Trophoblast cell (in vitro differentiated cells and primary cell): Measurements from ENCODE around the gene FOSL2.

Experiments
- DNase-seq, 2 donors: peaks; one replicate each; pipeline ENCODE4 v3.0.0-alpha.2; 2016
- H2AFZ ChIP-seq: 2 replicates; pipeline ENCODE4 v1.6.1; 2013; ENCODE audit warnings: low read length, moderate library complexity, mild to moderate bottlenecking; ENCODE audit not compliant: insufficient read depth, poor library complexity
- H2AK5ac ChIP-seq: 2 replicates; pipeline ENCODE4 v1.6.1; 2013; ENCODE audit warnings: mild to moderate bottlenecking, low read length
- H2BK120ac ChIP-seq: 2 replicates; pipeline ENCODE4 v1.6.1; 2013; ENCODE audit warnings: low read length, mild to moderate bottlenecking, moderate library complexity; ENCODE audit not compliant: insufficient read depth, poor library complexity
- H2BK12ac ChIP-seq: 2 replicates; pipeline ENCODE4 v1.6.1; 2013; ENCODE audit warnings: mild to moderate bottlenecking, low read length, moderate library complexity
- H2BK5ac ChIP-seq: 2 replicates; pipeline ENCODE4 v1.6.1; 2013; ENCODE audit warnings: low read length, low read depth, moderate library complexity, mild to moderate bottlenecking; ENCODE audit not compliant: poor library complexity
- H3K14ac ChIP-seq: 2 replicates; pipeline ENCODE4 v1.6.1; 2013; ENCODE audit warnings: mild to moderate bottlenecking, low read length
- H3K18ac ChIP-seq: 2 replicates; pipeline ENCODE4 v1.6.1; 2013; ENCODE audit warnings: mild to moderate bottlenecking, low read length
- H3K23ac ChIP-seq: 2 replicates; pipeline ENCODE4 v1.6.1; 2013; ENCODE audit warnings: low read length
- H3K27ac ChIP-seq: 2 replicates; pipeline ENCODE4 v1.5.1; 2013; ENCODE audit warnings: low read depth, mild to moderate bottlenecking, inconsistent platforms, low read length, moderate library complexity
- H3K27me3 ChIP-seq: 2 replicates; pipeline ENCODE4 v1.6.1; 2013; ENCODE audit warnings: inconsistent platforms, mild to moderate bottlenecking, low read length, moderate library complexity; ENCODE audit not compliant: insufficient read depth
- H3K36me3 ChIP-seq, 2 experiments: 1 replicate in 1 of 2; 2 replicates in 1 of 2; pipeline ENCODE4 v1.6.1; 2013; ENCODE audit warnings: low read length in 2 of 2, mild to moderate bottlenecking in 2 of 2, moderate library complexity in 1 of 2; ENCODE audit not compliant: insufficient read depth in 2 of 2, control insufficient read depth in 1 of 2
- H3K4ac ChIP-seq: 2 replicates; pipeline ENCODE4 v1.6.1; 2013; ENCODE audit warnings: low read depth, mild to moderate bottlenecking, low read length, moderate library complexity
- H3K4me1 ChIP-seq, 2 experiments: 1 replicate in 1 of 2; 2 replicates in 1 of 2; pipeline ENCODE4 v1.6.1; 2013; ENCODE audit warnings: low read length in 2 of 2, mild to moderate bottlenecking in 2 of 2, moderate library complexity in 1 of 2; ENCODE audit not compliant: insufficient read depth in 2 of 2, control insufficient read depth in 1 of 2
- H3K4me2 ChIP-seq: 2 replicates; pipeline ENCODE4 v1.6.1; 2013; ENCODE audit warnings: inconsistent platforms, mild to moderate bottlenecking, low read length, moderate library complexity
- H3K4me3 ChIP-seq: 2 replicates; pipeline ENCODE4 v1.5.1; 2013; ENCODE audit warnings: mild to moderate bottlenecking, low read depth, low read length, inconsistent platforms
- H3K79me1 ChIP-seq: one replicate; pipeline ENCODE4 v1.6.1; 2013; ENCODE audit warnings: low read length
- H3K79me2 ChIP-seq: 2 replicates; pipeline ENCODE4 v1.6.1; 2013; ENCODE audit warnings: low read length, mild to moderate bottlenecking; ENCODE audit not compliant: control insufficient read depth, insufficient read depth, poor library complexity
- H3K9ac ChIP-seq: 2 replicates; pipeline ENCODE4 v1.6.1; 2013; ENCODE audit warnings: mild to moderate bottlenecking, low read length
- H3K9me3 ChIP-seq: 2 replicates; pipeline ENCODE4 v1.6.1; 2013; ENCODE audit warnings: low read depth, mild to moderate bottlenecking, control low read depth, inconsistent platforms, low read length; ENCODE audit not compliant: insufficient read depth
- H4K12ac ChIP-seq: 2 replicates; pipeline ENCODE4 v1.6.1; 2013; ENCODE audit warnings: low read depth, mild to moderate bottlenecking, low read length, moderate library complexity
- H4K8ac ChIP-seq: 2 replicates; pipeline ENCODE4 v1.6.1; 2013; ENCODE audit warnings: low read depth, mild to moderate bottlenecking, low read length, moderate library complexity
- H4K91ac ChIP-seq: one replicate; pipeline ENCODE4 v1.6.1; 2013; ENCODE audit warnings: low read depth, mild to moderate bottlenecking, low read length, moderate library complexity
- WGBS: extraction: QIAGEN DNeasy Blood & Tissue Kit; methylation state at CpG from one replicate; pipeline ENCODE4 v1.1.7; 2013; ENCODE audit warnings: missing lambda C conversion rate; ENCODE audit not compliant: insufficient read length, insufficient coverage; ENCODE audit errors: extremely low coverage; 5-methylcytosine and 5-hydroxymethylcytosine counted together

The FOSL2 gene

DNA sequence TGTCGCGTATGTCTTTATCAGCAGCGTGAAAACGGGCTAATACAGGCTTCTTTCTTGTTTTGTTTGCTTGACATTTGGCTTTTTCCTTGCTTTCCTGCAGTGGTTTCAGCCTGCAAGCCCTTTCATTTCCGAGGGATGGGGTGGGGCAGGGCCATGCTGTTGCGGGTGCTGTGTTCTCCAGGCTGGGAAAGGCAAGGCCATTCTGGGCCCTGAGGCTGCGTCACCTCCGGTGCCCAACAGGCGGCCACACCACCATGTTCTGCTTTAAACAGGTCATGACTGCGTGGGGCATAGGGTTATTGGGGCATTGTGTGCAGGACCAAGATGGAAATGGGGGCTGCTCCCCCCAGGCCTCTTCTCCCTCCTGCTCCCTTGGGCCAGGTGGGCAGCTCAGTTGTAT is 64.6 kb downstream of the FOSL2 start:
- no peak overlapping the region for H3K4ac ChIP-seq
- WGBS: no CpG with 5 or more reads among the region's 10 CpGs
- H3K36me3 ChIP-seq: no peaks in the 10 kb centered on the region
- no peak overlapping the region for H4K91ac ChIP-seq
- H3K4me1 ChIP-seq: no peaks in the 10 kb centered on the region
- H3K79me2 ChIP-seq: no peaks in the 10 kb centered on the region
- H3K23ac ChIP-seq: no peak overlapping the region
- H3K9me3 ChIP-seq: no peaks in the 10 kb centered on the region
- H3K4me3 ChIP-seq: no peak overlapping the region
- H3K9ac ChIP-seq: no peak overlapping the region
- H3K14ac ChIP-seq: no peak overlapping the region
- no peak overlapping the region for H4K12ac ChIP-seq
- H3K27ac ChIP-seq: no peak overlapping the region
- H2BK120ac ChIP-seq: no peak overlapping the region
- no peak overlapping the region for H2BK12ac ChIP-seq
- no peak overlapping the region for H4K8ac ChIP-seq
- no peak overlapping the region for H3K18ac ChIP-seq
- no peak overlapping the region for H2AK5ac ChIP-seq
- no peak overlapping the region for H2BK5ac ChIP-seq
- no peaks in the 10 kb centered on the region for H3K79me1 ChIP-seq
- DNase-seq: no peak
- no peak overlapping the region for H3K4me2 ChIP-seq
- H2AFZ ChIP-seq: no peak overlapping the region
- H3K27me3 ChIP-seq: no peaks in the 10 kb centered on the region

DNA sequence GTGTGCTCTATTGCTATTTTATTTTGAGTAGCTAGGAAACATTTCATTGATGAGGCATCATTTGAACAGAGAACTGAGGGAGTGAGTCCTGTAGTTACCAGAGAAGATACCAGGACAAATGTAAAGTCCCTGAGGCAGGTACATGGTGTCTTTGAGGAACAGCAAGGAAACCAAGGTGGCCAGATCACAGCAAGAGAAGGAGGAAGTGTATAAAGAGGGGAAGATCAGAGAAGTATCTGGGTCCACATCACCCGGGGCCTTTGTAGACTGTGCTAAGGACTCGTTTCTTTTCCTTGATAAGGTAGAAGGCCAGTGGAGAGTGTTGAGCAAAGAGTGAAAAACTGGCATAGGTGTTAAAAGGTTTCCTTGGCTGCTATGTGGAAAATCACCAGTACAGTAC is 68.4 kb downstream of the FOSL2 start:
- H3K36me3 ChIP-seq: no peaks in the 10 kb centered on the region
- H3K27me3 ChIP-seq: no peaks in the 10 kb centered on the region
- no peak overlapping the region for H3K4me3 ChIP-seq
- no peak overlapping the region for H3K4me2 ChIP-seq
- H3K23ac ChIP-seq: no peak overlapping the region
- H3K4me1 ChIP-seq: no peaks in the 10 kb centered on the region
- no peak overlapping the region for H4K8ac ChIP-seq
- no peak overlapping the region for H4K12ac ChIP-seq
- DNase-seq: no peak
- H3K27ac ChIP-seq: no peak overlapping the region
- no peaks in the 10 kb centered on the region for H3K9me3 ChIP-seq
- no peaks in the 10 kb centered on the region for H3K79me2 ChIP-seq
- H3K14ac ChIP-seq: no peak overlapping the region
- no peak overlapping the region for H3K9ac ChIP-seq
- H3K79me1 ChIP-seq: no peaks in the 10 kb centered on the region
- no peak overlapping the region for H4K91ac ChIP-seq
- no CpG with 5 or more reads among the region's 2 CpGs for WGBS
- no peak overlapping the region for H2BK12ac ChIP-seq
- H2BK5ac ChIP-seq: no peak overlapping the region
- no peak overlapping the region for H2AFZ ChIP-seq
- H2AK5ac ChIP-seq: no peak overlapping the region
- no peak overlapping the region for H3K18ac ChIP-seq
- H2BK120ac ChIP-seq: no peak overlapping the region
- H3K4ac ChIP-seq: no peak overlapping the region

DNA sequence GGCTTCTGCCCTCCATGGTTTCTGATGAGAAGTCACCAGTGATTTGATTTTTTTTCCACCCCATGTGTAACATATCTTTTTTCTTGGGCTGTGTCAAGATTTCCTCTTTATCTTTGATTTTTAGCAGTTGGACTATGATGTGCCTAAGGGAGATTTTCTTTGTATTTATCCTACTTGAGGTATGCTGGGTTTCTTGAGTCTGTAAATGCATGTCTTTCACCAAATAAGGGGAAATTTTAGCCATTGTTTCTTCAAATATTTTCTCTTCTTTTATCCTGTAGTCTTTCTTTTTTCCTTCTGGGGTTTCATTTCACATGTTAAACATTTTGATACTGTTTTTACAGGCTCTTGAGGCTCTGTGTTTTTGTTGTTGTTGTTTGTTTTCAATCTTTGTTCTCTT is 69.5 kb downstream of the FOSL2 start:
- Histone ChIP-seq H2BK12ac (no peak overlapping the region), H2AFZ (no peak overlapping the region)

DNA sequence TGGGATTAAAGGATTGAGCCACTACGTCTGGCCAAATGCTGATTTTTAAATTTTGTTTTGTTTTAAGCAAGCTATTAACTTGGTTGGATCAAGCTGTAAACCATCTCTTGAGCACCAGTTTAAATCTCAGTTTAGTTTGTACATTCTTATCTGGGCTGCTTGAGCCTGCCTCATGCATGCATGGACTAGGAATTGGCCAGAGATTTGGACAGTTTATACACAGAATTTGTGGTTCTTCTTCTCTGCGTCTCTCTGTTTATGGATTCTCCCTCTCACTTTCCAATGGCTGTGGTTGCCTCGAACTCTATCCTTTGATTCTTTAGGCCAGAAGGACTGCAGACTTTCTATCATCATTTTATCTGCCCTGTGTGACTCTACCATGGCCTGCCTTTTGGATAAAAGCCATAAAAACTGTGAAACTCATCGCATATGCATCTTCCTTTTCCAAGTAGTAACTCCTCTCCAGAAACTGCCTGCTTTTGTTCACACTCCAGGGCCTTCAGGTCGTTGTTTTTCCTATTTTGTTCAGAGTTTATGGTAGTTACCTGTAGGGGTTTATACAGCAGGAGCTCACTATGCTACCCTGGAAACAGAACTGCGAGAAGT is 70.7 kb downstream of the FOSL2 start:
- no peak overlapping the region for H2BK120ac ChIP-seq
- no peaks in the 10 kb centered on the region for H3K79me1 ChIP-seq
- no peak overlapping the region for H3K18ac ChIP-seq
- H3K27me3 ChIP-seq: no peaks in the 10 kb centered on the region
- no peaks in the 10 kb centered on the region for H3K36me3 ChIP-seq
- DNase-seq: no peak
- no peak overlapping the region for H4K8ac ChIP-seq
- no peak overlapping the region for H3K23ac ChIP-seq
- H2AK5ac ChIP-seq: no peak overlapping the region
- no peaks in the 10 kb centered on the region for H3K4me1 ChIP-seq
- no peak overlapping the region for H3K4me2 ChIP-seq
- no peak overlapping the region for H4K91ac ChIP-seq
- H3K14ac ChIP-seq: no peak overlapping the region
- H3K27ac ChIP-seq: no peak overlapping the region
- no peak overlapping the region for H3K4me3 ChIP-seq
- H3K79me2 ChIP-seq: no peaks in the 10 kb centered on the region
- no peak overlapping the region for H2BK12ac ChIP-seq
- H2BK5ac ChIP-seq: no peak overlapping the region
- H3K9ac ChIP-seq: no peak overlapping the region
- no peak overlapping the region for H2AFZ ChIP-seq
- no peak overlapping the region for H3K4ac ChIP-seq
- H4K12ac ChIP-seq: no peak overlapping the region
- H3K9me3 ChIP-seq: no peaks in the 10 kb centered on the region
- no CpG with 5 or more reads among the region's 6 CpGs for WGBS

More for the DNA sequence above, 69.5 kb downstream of the FOSL2 start:
- Histone ChIP-seq H3K23ac (no peak overlapping the region), H3K36me3 (no peaks in the 10 kb centered on the region), H3K9me3 (no peaks in the 10 kb centered on the region), H3K4me2 (no peak overlapping the region), H3K4ac (no peak overlapping the region), H4K91ac (no peak overlapping the region), H3K9ac (no peak overlapping the region), H3K27me3 (no peaks in the 10 kb centered on the region), H3K18ac (no peak overlapping the region), H4K12ac (no peak overlapping the region), H4K8ac (no peak overlapping the region), H3K79me1 (no peaks in the 10 kb centered on the region), H2AK5ac (no peak overlapping the region), H3K27ac (no peak overlapping the region), H3K14ac (no peak overlapping the region), H3K79me2 (no peaks in the 10 kb centered on the region), H3K4me1 (no peaks in the 10 kb centered on the region), H2BK5ac (no peak overlapping the region), H2BK120ac (no peak overlapping the region), H3K4me3 (no peak overlapping the region)
- no peak for DNase-seq
